Measurements from ENCODE around the gene SGPL1. TPM values are rescaled to one million over a fixed set of nuclear protein-coding genes. Genes with fewer than 3 reads are reported as not detected.

Gene SGPL1
- total RNA-seq, 6 experiments from 2014 or later = 22.4 to 30.9 (median 26.0) TPM

DNA sequence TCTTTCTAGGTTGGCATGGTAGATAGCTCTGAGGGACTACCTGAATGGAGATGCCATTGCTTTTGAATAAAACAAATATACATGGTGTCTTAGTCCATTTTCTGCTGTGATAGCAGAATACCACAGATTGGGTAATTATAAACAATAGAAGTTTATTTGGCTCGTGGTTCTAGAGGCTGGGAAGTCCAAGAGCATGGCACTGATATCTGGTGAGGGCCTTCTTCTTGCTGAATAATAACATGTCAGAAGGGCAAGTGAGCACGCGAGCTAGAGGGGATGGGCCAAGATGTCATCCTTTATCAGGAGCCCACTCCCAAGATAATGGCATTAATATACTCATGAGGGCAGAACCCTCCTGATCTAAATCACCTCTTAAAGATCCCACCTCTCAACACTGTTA, 21.9 kb downstream of the SGPL1 start:
- H3K27ac Mint-ChIP-seq = no peak overlapping the region
- peaks cover 12% of the 10 kb centered on the region for H3K9me3 Mint-ChIP-seq
- H3K4me1 Mint-ChIP-seq (ENCODE audit: low read depth) = peaks cover 54% of the 10 kb centered on the region
- no peak for DNase-seq
- H3K4me3 Mint-ChIP-seq = no peak overlapping the region
- H3K27me3 Mint-ChIP-seq (ENCODE audit: insufficient read depth) = no peaks in the 10 kb centered on the region
- TF ChIP-seq, protein P1, sequence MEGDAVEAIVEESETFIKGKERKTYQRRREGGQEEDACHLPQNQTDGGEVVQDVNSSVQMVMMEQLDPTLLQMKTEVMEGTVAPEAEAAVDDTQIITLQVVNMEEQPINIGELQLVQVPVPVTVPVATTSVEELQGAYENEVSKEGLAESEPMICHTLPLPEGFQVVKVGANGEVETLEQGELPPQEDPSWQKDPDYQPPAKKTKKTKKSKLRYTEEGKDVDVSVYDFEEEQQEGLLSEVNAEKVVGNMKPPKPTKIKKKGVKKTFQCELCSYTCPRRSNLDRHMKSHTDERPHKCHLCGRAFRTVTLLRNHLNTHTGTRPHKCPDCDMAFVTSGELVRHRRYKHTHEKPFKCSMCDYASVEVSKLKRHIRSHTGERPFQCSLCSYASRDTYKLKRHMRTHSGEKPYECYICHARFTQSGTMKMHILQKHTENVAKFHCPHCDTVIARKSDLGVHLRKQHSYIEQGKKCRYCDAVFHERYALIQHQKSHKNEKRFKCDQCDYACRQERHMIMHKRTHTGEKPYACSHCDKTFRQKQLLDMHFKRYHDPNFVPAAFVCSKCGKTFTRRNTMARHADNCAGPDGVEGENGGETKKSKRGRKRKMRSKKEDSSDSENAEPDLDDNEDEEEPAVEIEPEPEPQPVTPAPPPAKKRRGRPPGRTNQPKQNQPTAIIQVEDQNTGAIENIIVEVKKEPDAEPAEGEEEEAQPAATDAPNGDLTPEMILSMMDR (IDR thresholded peaks at IDR 0.05) = no peak
- peaks cover 53% of the 10 kb centered on the region for H3K36me3 Mint-ChIP-seq (ENCODE audit: low read depth)

DNA sequence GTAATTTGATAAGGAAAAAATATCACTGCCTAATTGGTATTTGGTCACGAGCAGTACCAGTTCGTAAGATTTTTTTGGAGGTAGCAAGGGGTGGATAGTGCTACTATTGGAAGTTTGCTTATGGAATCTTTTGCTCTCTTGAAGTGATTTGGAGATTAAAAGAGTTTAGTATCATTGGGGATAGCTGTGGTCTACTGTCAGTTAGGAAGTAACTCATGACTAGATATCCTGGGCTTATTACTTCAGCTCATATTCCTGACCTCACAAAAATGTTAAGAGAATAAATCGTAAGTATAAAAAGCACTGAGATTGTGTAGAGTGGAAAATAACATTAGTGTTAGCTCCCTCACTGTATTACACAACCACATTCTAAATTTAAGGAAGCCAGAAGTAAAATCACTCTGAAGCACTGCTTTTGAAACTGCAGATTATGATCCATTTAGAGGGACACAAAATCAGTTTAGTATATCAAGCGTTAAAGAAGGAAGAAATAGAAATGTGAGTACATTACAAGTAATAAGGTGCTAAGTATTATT, 22.6 kb downstream of the SGPL1 start:
- H3K27ac Mint-ChIP-seq = peak overlapping the region; percentile 64
- no peaks in the 10 kb centered on the region for H3K27me3 Mint-ChIP-seq (ENCODE audit: insufficient read depth)
- peaks cover 51% of the 10 kb centered on the region for H3K4me1 Mint-ChIP-seq (ENCODE audit: low read depth)
- H3K4me3 Mint-ChIP-seq = no peak overlapping the region; the same call in 1 of the 2 replicates
- TF ChIP-seq, protein P1 (IDR thresholded peaks at IDR 0.05) = no peak
- H3K9me3 Mint-ChIP-seq = peaks cover 12% of the 10 kb centered on the region
- H3K36me3 Mint-ChIP-seq (ENCODE audit: low read depth) = peaks cover 58% of the 10 kb centered on the region
- DNase-seq = no peak

DNA sequence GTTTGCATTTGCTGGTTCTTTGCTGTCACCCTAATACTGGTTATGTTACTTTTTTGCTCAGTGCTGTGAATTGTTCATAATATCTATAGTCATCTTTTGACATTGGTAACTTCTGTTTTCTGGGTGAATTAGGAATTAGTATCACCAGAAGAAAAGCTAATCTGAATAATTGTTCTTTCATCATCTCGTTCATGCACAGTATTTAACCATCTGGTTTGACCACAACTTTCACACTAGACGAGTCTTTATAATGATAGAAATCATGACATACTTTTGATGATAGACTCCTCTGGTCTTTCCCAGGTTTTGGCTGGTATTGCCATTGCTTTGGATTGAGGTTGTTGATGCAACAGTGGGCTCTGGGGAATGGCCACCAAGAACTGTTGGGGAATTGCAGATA, 25.1 kb downstream of the SGPL1 start:
- peaks cover 57% of the 10 kb centered on the region for H3K36me3 Mint-ChIP-seq (ENCODE audit: low read depth)
- H3K4me3 Mint-ChIP-seq = no peak overlapping the region
- TF ChIP-seq, protein P1 (IDR thresholded peaks at IDR 0.05) = no peak
- no peak for DNase-seq
- peaks cover 52% of the 10 kb centered on the region for H3K4me1 Mint-ChIP-seq (ENCODE audit: low read depth)
- no peaks in the 10 kb centered on the region for H3K27me3 Mint-ChIP-seq (ENCODE audit: insufficient read depth)
- no peak overlapping the region for H3K27ac Mint-ChIP-seq
- peaks cover 12% of the 10 kb centered on the region for H3K9me3 Mint-ChIP-seq

DNA sequence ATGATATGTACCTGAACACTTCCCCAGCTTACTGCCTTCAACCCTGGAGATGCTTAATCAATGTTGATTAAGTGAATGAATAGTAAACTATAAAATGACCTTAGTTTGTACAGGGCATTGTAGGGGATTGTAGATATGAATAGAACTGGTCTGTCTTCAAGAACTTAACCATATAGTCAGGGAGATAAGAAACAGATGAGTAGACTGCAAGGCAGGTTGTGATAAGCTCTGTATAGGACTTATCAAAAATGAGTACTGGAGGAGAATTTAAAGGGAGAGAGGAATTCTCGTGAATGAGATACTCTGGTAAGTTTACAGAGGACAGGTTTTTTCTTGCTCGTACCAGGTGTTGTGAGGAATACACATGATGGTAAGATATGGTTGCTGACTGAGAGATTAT, 27.6 kb downstream of the SGPL1 start:
- peaks cover 45% of the 10 kb centered on the region for H3K36me3 Mint-ChIP-seq (ENCODE audit: low read depth)
- H3K9me3 Mint-ChIP-seq = 0 out of 2 replicates have a peak, but pooled peaks cover under 1% of the 10 kb centered on the region
- H3K27me3 Mint-ChIP-seq (ENCODE audit: insufficient read depth) = no peaks in the 10 kb centered on the region
- no peak for DNase-seq
- H3K27ac Mint-ChIP-seq = no peak overlapping the region
- no peak overlapping the region for H3K4me3 Mint-ChIP-seq
- peaks cover 44% of the 10 kb centered on the region for H3K4me1 Mint-ChIP-seq (ENCODE audit: low read depth)
- TF ChIP-seq, protein P1 (IDR thresholded peaks at IDR 0.05) = no peak

DNA sequence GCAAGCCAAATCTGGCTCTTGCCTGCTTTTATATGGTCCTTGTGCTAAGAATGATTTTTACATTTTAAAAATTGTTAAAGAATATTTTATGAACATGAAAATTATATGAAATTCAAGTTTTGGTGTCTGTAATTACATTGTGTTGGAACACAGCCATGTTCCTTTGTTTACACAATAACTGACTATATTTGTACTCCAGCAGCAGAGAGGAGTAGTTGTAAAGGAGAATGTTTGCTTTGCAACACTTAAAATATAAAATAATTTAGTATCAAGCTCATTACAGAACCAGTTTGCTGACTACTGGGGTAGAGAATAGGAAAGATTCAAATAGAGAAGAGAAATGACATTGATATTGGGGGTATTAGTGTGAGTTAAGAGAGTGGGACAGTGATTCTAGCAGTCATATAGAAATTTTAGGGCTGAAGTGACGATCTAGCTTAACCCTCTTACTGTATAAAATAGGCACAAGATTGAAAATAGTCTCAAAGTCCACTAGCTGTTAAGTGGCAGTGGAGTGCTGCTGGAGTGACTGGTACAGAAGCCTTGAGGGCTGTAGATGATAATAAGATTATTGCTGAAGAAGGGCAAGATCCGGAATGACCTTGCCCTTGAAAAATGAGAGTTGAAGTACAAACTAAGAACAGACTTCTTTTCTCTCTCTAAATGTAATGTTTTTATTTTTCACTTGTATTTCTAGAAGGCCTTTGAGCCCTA, 28.2 kb downstream of the SGPL1 start:
- no peaks in the 10 kb centered on the region for H3K9me3 Mint-ChIP-seq
- no peak overlapping the region for H3K4me3 Mint-ChIP-seq
- peaks cover 47% of the 10 kb centered on the region for H3K36me3 Mint-ChIP-seq (ENCODE audit: low read depth)
- no peak overlapping the region for H3K27ac Mint-ChIP-seq
- H3K27me3 Mint-ChIP-seq (ENCODE audit: insufficient read depth) = no peaks in the 10 kb centered on the region
- no peak for DNase-seq
- peaks cover 45% of the 10 kb centered on the region for H3K4me1 Mint-ChIP-seq (ENCODE audit: low read depth)
- TF ChIP-seq, protein P1 (IDR thresholded peaks at IDR 0.05) = no peak
